ENCODE data around the gene STYXL1. TPM values are rescaled to one million over a fixed set of nuclear protein-coding genes. Genes with fewer than 3 reads are reported as not detected.

STYXL1 gene
- total RNA-seq, 1 donor from 2014 or later: 41.8 TPM

DNA sequence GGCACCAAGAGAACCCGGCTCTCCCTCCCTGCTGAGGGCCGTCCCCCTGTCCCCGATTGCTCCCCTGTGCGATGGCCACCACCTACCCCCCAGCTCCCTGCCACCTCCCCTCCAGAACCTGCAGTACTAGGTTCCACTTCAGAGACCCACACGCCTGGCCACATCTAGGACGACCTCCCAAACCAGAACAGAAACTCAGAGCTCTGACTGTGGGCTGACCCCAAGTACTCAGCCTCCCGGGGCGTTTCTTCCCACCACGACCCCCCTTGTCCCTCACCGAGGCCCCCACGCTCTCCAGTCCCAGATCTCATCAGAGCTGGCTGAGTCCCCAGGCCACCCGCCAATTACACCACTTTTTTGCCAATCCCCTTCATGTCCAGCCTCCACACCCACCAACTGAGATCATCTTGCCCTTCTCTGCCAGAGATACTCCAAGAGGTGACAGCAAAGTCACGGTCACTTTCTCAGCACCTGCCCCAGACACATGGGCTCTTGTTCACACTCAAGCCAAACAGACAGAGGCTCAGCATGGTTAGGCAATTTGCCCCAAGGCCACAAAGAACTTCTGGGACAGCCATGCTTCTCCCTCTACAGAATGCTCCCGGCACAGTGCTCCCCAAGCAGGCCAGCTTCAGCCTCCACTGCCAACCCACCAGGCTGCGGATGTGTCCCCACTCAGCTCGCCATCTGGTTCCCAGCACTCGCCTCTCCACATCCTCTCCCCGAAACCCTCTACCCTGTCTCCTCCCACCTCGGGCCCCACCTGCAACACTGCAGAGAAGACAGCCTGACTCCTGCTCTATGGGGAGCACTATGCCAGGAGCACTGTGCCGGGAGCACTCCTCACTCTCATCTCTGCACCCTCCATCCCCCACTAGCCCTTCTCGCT lies 58.1 kb downstream of the STYXL1 start:
- TF ChIP-seq, protein P1, sequence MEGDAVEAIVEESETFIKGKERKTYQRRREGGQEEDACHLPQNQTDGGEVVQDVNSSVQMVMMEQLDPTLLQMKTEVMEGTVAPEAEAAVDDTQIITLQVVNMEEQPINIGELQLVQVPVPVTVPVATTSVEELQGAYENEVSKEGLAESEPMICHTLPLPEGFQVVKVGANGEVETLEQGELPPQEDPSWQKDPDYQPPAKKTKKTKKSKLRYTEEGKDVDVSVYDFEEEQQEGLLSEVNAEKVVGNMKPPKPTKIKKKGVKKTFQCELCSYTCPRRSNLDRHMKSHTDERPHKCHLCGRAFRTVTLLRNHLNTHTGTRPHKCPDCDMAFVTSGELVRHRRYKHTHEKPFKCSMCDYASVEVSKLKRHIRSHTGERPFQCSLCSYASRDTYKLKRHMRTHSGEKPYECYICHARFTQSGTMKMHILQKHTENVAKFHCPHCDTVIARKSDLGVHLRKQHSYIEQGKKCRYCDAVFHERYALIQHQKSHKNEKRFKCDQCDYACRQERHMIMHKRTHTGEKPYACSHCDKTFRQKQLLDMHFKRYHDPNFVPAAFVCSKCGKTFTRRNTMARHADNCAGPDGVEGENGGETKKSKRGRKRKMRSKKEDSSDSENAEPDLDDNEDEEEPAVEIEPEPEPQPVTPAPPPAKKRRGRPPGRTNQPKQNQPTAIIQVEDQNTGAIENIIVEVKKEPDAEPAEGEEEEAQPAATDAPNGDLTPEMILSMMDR (IDR thresholded peaks at IDR 0.05; ENCODE audit: partially characterized antibody, unreplicated experiment): no peak
- Mint-ChIP-seq H3K4me1 (ENCODE audit: low read depth, unreplicated experiment) (peaks cover 8% of the 10 kb centered on the region), H3K36me3 (ENCODE audit: unreplicated experiment) (peaks cover 5% of the 10 kb centered on the region), H3K27ac (ENCODE audit: unreplicated experiment) (no peak overlapping the region), H3K9me3 (ENCODE audit: unreplicated experiment) (peaks cover 5% of the 10 kb centered on the region), H3K27me3 (ENCODE audit: unreplicated experiment) (peaks cover 10% of the 10 kb centered on the region), H3K4me3 (ENCODE audit: unreplicated experiment) (no peak overlapping the region)
- no peak for DNase-seq

DNA sequence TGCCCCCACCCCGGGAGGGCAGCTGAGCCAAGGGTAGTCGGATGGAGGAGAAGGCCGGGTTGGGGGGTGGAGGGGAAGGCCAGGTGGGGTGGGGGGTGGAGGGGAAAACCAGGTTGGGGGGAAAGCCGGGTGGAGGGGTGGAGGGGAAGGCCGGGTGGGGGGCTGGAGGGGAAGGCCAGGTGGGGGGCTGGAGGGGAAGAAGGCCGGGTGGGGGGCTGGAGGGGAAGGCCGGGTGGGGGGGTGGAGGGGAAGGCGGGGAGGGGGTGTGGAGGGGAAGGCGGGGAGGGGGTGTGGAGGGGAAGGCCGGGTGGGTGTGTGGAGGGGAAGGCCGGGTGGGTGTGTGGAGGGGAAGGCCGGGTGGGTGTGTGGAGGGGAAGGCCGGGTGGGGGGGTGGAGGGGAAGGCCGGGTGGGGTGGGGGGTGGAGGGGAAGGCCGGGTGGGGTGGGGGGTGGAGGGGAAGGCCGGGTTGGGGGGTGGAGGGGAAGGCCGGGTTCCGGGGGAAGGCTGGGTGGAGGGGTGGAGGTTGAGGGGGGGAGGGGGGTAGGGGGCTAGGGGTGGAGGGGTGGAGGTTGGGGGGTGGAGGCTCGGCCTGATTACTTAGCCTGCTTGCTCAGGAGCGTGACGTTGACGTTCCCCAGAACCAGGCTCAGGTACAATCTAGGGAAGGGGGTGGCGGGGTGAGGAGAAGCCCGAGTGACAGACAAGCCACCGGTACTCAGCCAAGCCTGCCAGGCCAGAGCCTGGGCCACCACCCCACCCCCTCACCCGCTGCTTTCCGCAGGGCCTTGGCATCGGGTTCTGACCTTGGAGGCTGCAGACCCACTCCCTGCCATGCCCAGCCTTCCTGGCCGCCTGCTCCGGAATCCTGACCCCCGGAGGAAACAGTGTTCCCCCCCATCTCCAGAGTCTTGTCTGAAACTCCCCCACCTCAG lies 59.0 kb downstream of the STYXL1 start:
- H3K27ac Mint-ChIP-seq (ENCODE audit: unreplicated experiment): no peak overlapping the region
- no peak for DNase-seq
- H3K4me3 Mint-ChIP-seq (ENCODE audit: unreplicated experiment): no peak overlapping the region
- H3K27me3 Mint-ChIP-seq (ENCODE audit: unreplicated experiment): peaks cover 10% of the 10 kb centered on the region
- TF ChIP-seq, protein P1 (IDR thresholded peaks at IDR 0.05; ENCODE audit: partially characterized antibody, unreplicated experiment): no peak
- peaks cover 5% of the 10 kb centered on the region for H3K9me3 Mint-ChIP-seq (ENCODE audit: unreplicated experiment)
- peaks cover 8% of the 10 kb centered on the region for H3K4me1 Mint-ChIP-seq (ENCODE audit: low read depth, unreplicated experiment)
- peaks cover 5% of the 10 kb centered on the region for H3K36me3 Mint-ChIP-seq (ENCODE audit: unreplicated experiment)

DNA sequence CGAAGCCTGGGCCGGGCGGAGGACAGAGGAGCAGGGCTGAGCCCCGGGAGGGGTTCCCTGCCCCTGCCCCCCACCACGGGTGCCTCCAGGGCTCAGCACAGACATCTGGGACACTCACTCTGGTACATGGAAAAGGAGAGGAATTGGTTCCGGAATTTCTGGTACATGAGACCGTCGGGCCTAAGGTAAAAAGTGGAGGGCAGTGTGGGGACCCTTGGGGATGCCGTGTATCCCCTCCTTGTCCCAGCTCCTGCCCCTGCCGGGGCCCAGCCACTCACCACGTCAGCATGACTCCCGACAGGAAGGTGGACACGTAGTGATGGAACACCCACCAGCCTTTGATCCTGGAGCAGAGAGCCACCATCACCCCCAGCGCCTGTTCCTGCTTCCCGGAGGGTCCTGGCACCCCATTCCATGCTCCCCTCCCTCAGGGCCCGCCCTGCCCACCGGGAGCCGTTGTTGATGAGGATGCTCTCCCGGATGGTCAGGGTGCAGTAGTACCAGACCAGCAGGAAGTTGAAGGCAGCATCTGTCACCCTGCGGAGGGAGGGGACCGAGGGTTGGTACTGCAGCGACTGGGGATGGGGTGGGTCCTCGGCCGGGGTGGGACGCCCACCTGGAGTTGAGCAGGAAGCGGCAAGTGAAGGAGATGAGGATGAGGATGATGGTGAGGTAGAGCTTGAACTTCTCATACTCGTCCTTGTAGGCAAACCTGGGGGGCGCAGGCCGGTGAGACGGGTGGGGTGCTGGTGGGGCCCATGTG lies 59.8 kb downstream of the STYXL1 start:
- peaks cover 5% of the 10 kb centered on the region for H3K9me3 Mint-ChIP-seq (ENCODE audit: unreplicated experiment)
- no peak overlapping the region for H3K4me3 Mint-ChIP-seq (ENCODE audit: unreplicated experiment)
- DNase-seq: no peak
- peaks cover 12% of the 10 kb centered on the region for H3K27me3 Mint-ChIP-seq (ENCODE audit: unreplicated experiment)
- H3K36me3 Mint-ChIP-seq (ENCODE audit: unreplicated experiment): peaks cover 5% of the 10 kb centered on the region
- TF ChIP-seq, protein P1 (IDR thresholded peaks at IDR 0.05; ENCODE audit: partially characterized antibody, unreplicated experiment): no peak
- H3K27ac Mint-ChIP-seq (ENCODE audit: unreplicated experiment): no peak overlapping the region
- peaks cover 8% of the 10 kb centered on the region for H3K4me1 Mint-ChIP-seq (ENCODE audit: low read depth, unreplicated experiment)

DNA sequence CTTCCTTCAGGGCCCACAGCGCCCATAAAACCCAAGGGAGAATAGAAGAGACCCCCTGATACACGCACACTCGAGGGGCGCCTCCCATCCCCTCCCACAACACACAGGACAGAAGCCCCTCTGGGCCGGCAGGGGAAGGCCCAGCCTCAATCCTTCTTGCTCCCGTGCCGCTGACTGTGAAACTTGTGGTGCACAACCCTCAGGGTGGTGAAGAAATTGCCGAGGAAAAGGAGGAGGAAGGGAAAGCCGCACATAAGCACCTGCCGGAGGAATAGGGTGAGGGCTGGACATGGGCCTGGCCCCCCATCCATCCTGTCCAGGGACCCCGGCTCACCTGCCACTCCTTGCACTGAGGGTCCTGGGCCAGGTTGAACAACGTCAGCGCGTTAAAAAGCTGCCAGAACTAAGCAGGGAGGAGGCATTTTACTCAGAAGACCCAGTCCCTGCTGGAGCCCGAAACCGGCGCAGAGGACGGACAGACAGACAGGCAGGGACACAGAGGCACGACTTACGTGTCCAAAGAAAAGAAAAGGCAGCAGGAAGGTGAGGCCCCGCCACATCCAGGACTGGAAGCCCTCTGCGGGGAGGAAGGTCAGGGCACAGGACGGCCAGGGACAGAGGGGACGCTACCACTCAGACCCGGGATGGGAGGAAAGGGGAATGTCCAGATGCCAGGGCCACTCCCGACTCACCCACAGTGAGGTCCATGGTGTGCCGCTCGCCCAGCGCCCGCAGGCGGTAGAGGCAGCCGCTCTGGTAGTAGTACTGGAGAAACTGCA lies 60.6 kb downstream of the STYXL1 start:
- H3K4me3 Mint-ChIP-seq (ENCODE audit: unreplicated experiment): peak overlapping the region; percentile 30
- peaks cover 5% of the 10 kb centered on the region for H3K9me3 Mint-ChIP-seq (ENCODE audit: unreplicated experiment)
- H3K36me3 Mint-ChIP-seq (ENCODE audit: unreplicated experiment): peaks cover 5% of the 10 kb centered on the region
- peaks cover 8% of the 10 kb centered on the region for H3K4me1 Mint-ChIP-seq (ENCODE audit: low read depth, unreplicated experiment)
- peaks cover 12% of the 10 kb centered on the region for H3K27me3 Mint-ChIP-seq (ENCODE audit: unreplicated experiment)
- TF ChIP-seq, protein P1 (IDR thresholded peaks at IDR 0.05; ENCODE audit: partially characterized antibody, unreplicated experiment): no peak
- no peak overlapping the region for H3K27ac Mint-ChIP-seq (ENCODE audit: unreplicated experiment)
- no peak for DNase-seq
